IMR-90 (cell line): ENCODE measurements around the gene SNX32. TPM values are rescaled to one million over a fixed set of nuclear protein-coding genes. Genes with fewer than 3 reads are reported as not detected.

Experiments
- ATAC-seq: fragments of 200-7000 bp; cut with Tn5 transposase; 2 replicates; pipeline ENCODE4 v1.9.1; 2020; ENCODE audit warnings: low read depth, mild to moderate bottlenecking, moderate library complexity
- BruUV-seq: library from RNA; stranded (reverse); fragments of 400-500 nt; replicated peaks from 2 replicates; lab custom pipeline; 2021; lab: Mats Ljungman, UMichigan
- CTCF ChIA-PET: fragments of 300-600 bp; formaldehyde crosslinking; extraction: SDS; loops from one replicate; lab custom pipeline; 2021; ENCODE audit warnings: antibody characterized with exemption; lab: Yijun Ruan, JAX
- POLR2A ChIA-PET: fragments of 300-600 bp; sonication (Branson Sonifier 250); formaldehyde crosslinking; loops from one replicate; lab custom pipeline; 2022; ENCODE audit warnings: antibody characterized with exemption; ENCODE audit not compliant: unreplicated experiment; lab: Charles Lee
- DNase-seq: peaks from one replicate; pipeline ENCODE4 v3.0.0; 2013
- H2AFZ ChIP-seq: replicated peaks from 2 replicates; pipeline ENCODE3; 2013; ENCODE audit warnings: low read length, mild to moderate bottlenecking; ENCODE audit not compliant: poor library complexity
- H2AK5ac ChIP-seq: 2 replicates; pipeline ENCODE4 v1.6.1; 2013; ENCODE audit warnings: low read depth, low read length, inconsistent platforms
- H2AK9ac ChIP-seq: replicated peaks from 2 replicates; pipeline ENCODE3; 2013; ENCODE audit warnings: mild to moderate bottlenecking, low read depth, low read length, moderate library complexity; ENCODE audit not compliant: poor library complexity
- H2BK120ac ChIP-seq: 2 replicates; pipeline ENCODE4 v1.6.1; 2013; ENCODE audit warnings: low read depth, low read length, inconsistent platforms
- H2BK15ac ChIP-seq: 3 replicates; pipeline ENCODE4 v1.6.1; 2013; ENCODE audit warnings: low read depth, low read length, inconsistent platforms
- H2BK20ac ChIP-seq: 2 replicates; pipeline ENCODE4 v1.6.1; 2013; ENCODE audit warnings: low read depth, mild to moderate bottlenecking, inconsistent platforms, low read length, moderate library complexity
- H2BK5ac ChIP-seq: 2 replicates; pipeline ENCODE4 v1.6.1; 2013; ENCODE audit warnings: mild to moderate bottlenecking, low read depth, low read length, inconsistent platforms; ENCODE audit not compliant: poor library complexity, severe bottlenecking
- H3K14ac ChIP-seq: replicated peaks from 2 replicates; pipeline ENCODE4 v1.6.1; 2013; ENCODE audit warnings: low read depth, low read length, inconsistent platforms
- H3K18ac ChIP-seq: 2 replicates; pipeline ENCODE4 v1.6.1; 2013; ENCODE audit warnings: low read depth, low read length, control low read depth
- H3K23ac ChIP-seq: 2 replicates; pipeline ENCODE4 v1.6.1; 2013; ENCODE audit warnings: low read depth, low read length, inconsistent platforms
- H3K27ac ChIP-seq: 2 replicates; pipeline ENCODE4 v1.5.1; 2013; ENCODE audit warnings: mild to moderate bottlenecking, control low read depth, low read length; ENCODE audit not compliant: insufficient read depth
- H3K27me3 ChIP-seq: 2 replicates; pipeline ENCODE4 v1.6.1; 2013; ENCODE audit warnings: low read length; ENCODE audit not compliant: control insufficient read depth, insufficient read depth
- H3K36me3 ChIP-seq: 2 replicates; pipeline ENCODE4 v1.6.1; 2013; ENCODE audit warnings: low read length, mixed read lengths; ENCODE audit not compliant: control insufficient read depth, insufficient read depth
- H3K4ac ChIP-seq: 2 replicates; pipeline ENCODE4 v1.6.1; 2013; ENCODE audit warnings: low read depth, low read length, inconsistent platforms
- H3K4me1 ChIP-seq: 2 replicates; pipeline ENCODE4 v1.6.1; 2013; ENCODE audit warnings: low read length, mixed read lengths; ENCODE audit not compliant: control insufficient read depth, insufficient read depth
- H3K4me2 ChIP-seq: 2 replicates; pipeline ENCODE4 v1.6.1; 2013; ENCODE audit warnings: low read depth, mild to moderate bottlenecking, control low read depth, low read length, moderate library complexity
- H3K4me3 ChIP-seq: 2 replicates; pipeline ENCODE4 v1.5.1; 2013; ENCODE audit warnings: low read depth, mild to moderate bottlenecking, control low read depth, low read length, moderate library complexity; ENCODE audit not compliant: insufficient read depth
- H3K56ac ChIP-seq: 2 replicates; pipeline ENCODE4 v1.6.1; 2013; ENCODE audit warnings: low read length, inconsistent platforms; ENCODE audit not compliant: insufficient read depth; ENCODE audit errors: extremely low read depth
- H3K79me1 ChIP-seq, 2 experiments: 2 replicates each; pipeline ENCODE4 v1.6.1; 2013; ENCODE audit warnings: low read length in 2 of 2, inconsistent platforms in 1 of 2, low read depth in 1 of 2
- H3K9ac ChIP-seq: 2 replicates; pipeline ENCODE4 v1.6.1; 2013; ENCODE audit warnings: low read depth, low read length, control low read depth
- H3K9me1 ChIP-seq: 2 replicates; pipeline ENCODE4 v1.6.1; 2013; ENCODE audit warnings: low read length, inconsistent platforms; ENCODE audit not compliant: insufficient read depth
- H3K9me3 ChIP-seq: 2 replicates; pipeline ENCODE4 v1.6.1; 2013; ENCODE audit warnings: low read length; ENCODE audit not compliant: control insufficient read depth, insufficient read depth
- H4K20me1 ChIP-seq: 2 replicates; pipeline ENCODE4 v1.6.1; 2013; ENCODE audit warnings: low read length, inconsistent platforms; ENCODE audit not compliant: insufficient read depth
- H4K5ac ChIP-seq: 2 replicates; pipeline ENCODE4 v1.6.1; 2013; ENCODE audit warnings: mild to moderate bottlenecking, low read depth, low read length, control low read depth
- H4K8ac ChIP-seq, 2 experiments: 2 replicates each; pipeline ENCODE4 v1.6.1; 2013; ENCODE audit warnings: low read depth in 2 of 2, low read length in 2 of 2, control low read depth in 1 of 2, inconsistent platforms in 1 of 2
- H4K91ac ChIP-seq: 2 replicates; pipeline ENCODE4 v1.6.1; 2013; ENCODE audit warnings: low read depth, low read length, inconsistent platforms; ENCODE audit not compliant: insufficient read depth
- BHLHE40 ChIP-seq: fragments of 150-350 bp; IDR thresholded peaks from 2 replicates; pipeline ENCODE4 v1.6.1; 2016; ENCODE audit warnings: mild to moderate bottlenecking, low read depth, low read length
- CEBPB ChIP-seq: IDR thresholded peaks from 2 replicates; pipeline ENCODE4 v1.6.1; 2012; ENCODE audit warnings: low read depth, low read length, improper control_type of control experiment
- CHD1 ChIP-seq: IDR thresholded peaks from 2 replicates; pipeline ENCODE4 v1.6.1; 2012; ENCODE audit warnings: low read depth, low read length, improper control_type of control experiment
- FOS ChIP-seq: fragments of 150-350 bp; IDR thresholded peaks from 2 replicates; pipeline ENCODE4 v1.6.1; 2016; ENCODE audit warnings: low read depth, low read length
- MAFK ChIP-seq: IDR thresholded peaks from 2 replicates; pipeline ENCODE4 v1.6.1; 2012; ENCODE audit warnings: low read depth, low read length, improper control_type of control experiment
- MAZ ChIP-seq: IDR thresholded peaks from 2 replicates; pipeline ENCODE4 v1.6.1; 2012; ENCODE audit warnings: low read depth, mild to moderate bottlenecking, low read length, improper control_type of control experiment, moderate library complexity, borderline replicate concordance
- MXI1 ChIP-seq: IDR thresholded peaks from 2 replicates; pipeline ENCODE4 v1.6.1; 2012; ENCODE audit warnings: low read depth, mild to moderate bottlenecking, low read length, moderate library complexity, borderline replicate concordance
- NFE2L2 ChIP-seq: fragments of 150-350 bp; IDR thresholded peaks from 2 replicates; pipeline ENCODE4 v1.6.1; 2016; ENCODE audit warnings: low read depth, mild to moderate bottlenecking, low read length
- POLR2A ChIP-seq: IDR thresholded peaks from 2 replicates; pipeline ENCODE4 v1.6.1; 2012; ENCODE audit warnings: mild to moderate bottlenecking, low read depth, low read length
- RAD21 ChIP-seq: IDR thresholded peaks from 2 replicates; pipeline ENCODE4 v1.6.1; 2012; ENCODE audit warnings: low read length, improper control_type of control experiment
- RCOR1 ChIP-seq: IDR thresholded peaks from 2 replicates; pipeline ENCODE4 v1.6.1; 2012; ENCODE audit warnings: mild to moderate bottlenecking, low read length, improper control_type of control experiment; ENCODE audit not compliant: insufficient replicate concordance
- RFX5 ChIP-seq: IDR thresholded peaks from 2 replicates; pipeline ENCODE4 v1.8.0; 2012; ENCODE audit warnings: low read depth, mild to moderate bottlenecking, low read length, moderate library complexity
- SMC3 ChIP-seq: fragments of 150-350 bp; IDR thresholded peaks from 2 replicates; pipeline ENCODE4 v1.6.1; 2016; ENCODE audit warnings: low read depth, mild to moderate bottlenecking, antibody characterized with exemption, low read length, moderate library complexity
- WGBS, 2 experiments: methylation state at CpG; one replicate each; pipeline versions ENCODE4 v1.1.5 to v1.1.7; 2013; ENCODE audit warnings: missing lambda C conversion rate in 2 of 2; ENCODE audit not compliant: insufficient read length in 1 of 2; ENCODE audit errors: extremely low coverage in 2 of 2; 5-methylcytosine and 5-hydroxymethylcytosine counted together
- dilution Hi-C: fragments of 300-500 bp; cut with HindIII; formaldehyde crosslinking; loops from one replicate; pipeline ENCODE4 v1.14.3; 2018; ENCODE audit warnings: low sequenced_read_pairs; ENCODE audit not compliant: unreplicated experiment
- in situ Hi-C: fragments of 300-500 bp; cut with MboI; formaldehyde crosslinking; loops from 3 replicates; pipeline ENCODE4 v1.14.3; 2019; ENCODE audit warnings: low sequenced_read_pairs, inconsistent platforms, mixed read lengths
- intact Hi-C: fragments of 100-400 bp; cut with micrococcal nuclease; formaldehyde crosslinking; loops from 2 replicates; pipeline ENCODE4 v1.10.0; 2022
- polyA plus RNA-seq, 3 experiments: library from polyadenylated mRNA; depleted of rRNA; stranded (reverse); fragments of >200 nt; gene quantifications; 2 replicates each; pipeline ENCODE4 v1.2.3, GENCODE V29; 2012; ENCODE audit warnings: low replicate concordance in 1 of 3
- total RNA-seq: library from RNA; depleted of rRNA; stranded (reverse); fragments of >200 nt; gene quantifications from 2 replicates; pipeline ENCODE4 v1.2.3, GENCODE V29; 2012
- TF ChIP-seq, protein P1 (sequence below): fragments of 150-350 bp; IDR thresholded peaks from 2 replicates; pipeline ENCODE4 v1.6.1; 2017; ENCODE audit warnings: mild to moderate bottlenecking, antibody characterized with exemption, low read length, low read depth
- TF ChIP-seq, protein P2 (sequence below): conservative IDR thresholded peaks from 2 replicates; pipeline ENCODE4 v1.5.1; 2012; ENCODE audit warnings: mild to moderate bottlenecking, low read depth, low read length, improper control_type of control experiment
- TF ChIP-seq, protein P3 (sequence below): fragments of 150-350 bp; IDR thresholded peaks from 2 replicates; pipeline ENCODE4 v1.6.1; 2016; ENCODE audit warnings: low read depth, mild to moderate bottlenecking, low read length, moderate library complexity, borderline replicate concordance

Gene SNX32
- total and polyA plus RNA-seq, 2 of the 4 experiments (the other 2 are of a cell fraction), result 0.36 to 0.79 TPM

DNA sequence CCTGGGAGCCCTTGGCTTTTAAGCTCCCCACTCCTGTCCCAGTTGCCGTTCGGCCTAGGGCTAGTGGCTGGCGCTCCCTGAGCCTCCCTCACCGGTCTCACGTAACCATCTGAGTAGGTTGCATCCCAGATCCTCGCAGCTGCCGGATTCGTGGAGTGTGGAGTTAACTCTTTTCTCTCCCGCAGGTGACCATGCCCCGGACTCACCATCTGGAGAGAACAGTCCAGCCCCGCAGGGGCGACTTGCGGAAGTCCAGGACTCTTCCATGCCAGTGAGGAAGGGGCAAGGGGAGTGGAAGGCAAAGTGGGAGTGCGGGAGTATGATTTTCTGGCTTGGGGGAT, 27.4 kb downstream of the SNX32 start:
- H3K4me3 ChIP-seq, result peak overlapping the region; percentile 95
- peak overlapping the region; percentile 96 for H2AK5ac ChIP-seq
- H2BK15ac ChIP-seq, result peak overlapping the region; percentile 41; the same call in 1 of the 3 replicates
- H3K27me3 ChIP-seq, result no peaks in the 10 kb centered on the region
- peak overlapping the region; percentile 94 to 99 for H4K8ac ChIP-seq
- peaks cover 8% of the 10 kb centered on the region for H3K4me1 ChIP-seq
- H3K4ac ChIP-seq, result peak overlapping the region; percentile 98
- dilution Hi-C loops, result no loop called here
- H2BK5ac ChIP-seq, result peak overlapping the region; percentile 90
- BruUV-seq, result no TSS peak
- peak overlapping the region; percentile 89 for H3K27ac ChIP-seq
- H4K5ac ChIP-seq, result peak overlapping the region; percentile 68
- H3K4me2 ChIP-seq, result peak overlapping the region; percentile 89
- ATAC-seq (no peak), DNase-seq (no peak)
- intact Hi-C loops, result no loop called here
- peaks cover 6% of the 10 kb centered on the region for H3K9me1 ChIP-seq
- H3K56ac ChIP-seq, result peak overlapping the region; percentile 60
- no peaks in the 10 kb centered on the region for H3K9me3 ChIP-seq
- peak overlapping the region; percentile 94 for H3K23ac ChIP-seq
- H3K14ac ChIP-seq, result peak overlapping the region; percentile 87
- POLR2A ChIA-PET, result interaction anchor here (0.6 to 0.8 kb wide), 2 partner anchors 10 to 11 kb away, joined by 3 to 7 read pairs; no protein-coding TSS in a partner anchor
- peak overlapping the region; percentile 93 for H2AFZ ChIP-seq
- H3K79me1 ChIP-seq, result peaks cover 6 to 66% of the 10 kb centered on the region in 2 experiments; a peak in 3 of 4 replicates
- peak overlapping the region; percentile 96 for H3K9ac ChIP-seq
- peaks cover 52% of the 10 kb centered on the region for H3K36me3 ChIP-seq
- CTCF ChIA-PET, result interaction anchor here (2.4 kb wide), 1 partner anchor 27 kb away, joined by 8 read pairs; the partner anchor contains the start of gene FIBP
- peak overlapping the region; percentile 70 for H2BK120ac ChIP-seq
- no peak overlapping the region for H2BK20ac ChIP-seq
- H4K91ac ChIP-seq, result peak overlapping the region; percentile 98
- TF ChIP-seq, protein P1, sequence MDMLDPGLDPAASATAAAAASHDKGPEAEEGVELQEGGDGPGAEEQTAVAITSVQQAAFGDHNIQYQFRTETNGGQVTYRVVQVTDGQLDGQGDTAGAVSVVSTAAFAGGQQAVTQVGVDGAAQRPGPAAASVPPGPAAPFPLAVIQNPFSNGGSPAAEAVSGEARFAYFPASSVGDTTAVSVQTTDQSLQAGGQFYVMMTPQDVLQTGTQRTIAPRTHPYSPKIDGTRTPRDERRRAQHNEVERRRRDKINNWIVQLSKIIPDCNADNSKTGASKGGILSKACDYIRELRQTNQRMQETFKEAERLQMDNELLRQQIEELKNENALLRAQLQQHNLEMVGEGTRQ, result no peak
- TF ChIP-seq, protein P2, sequence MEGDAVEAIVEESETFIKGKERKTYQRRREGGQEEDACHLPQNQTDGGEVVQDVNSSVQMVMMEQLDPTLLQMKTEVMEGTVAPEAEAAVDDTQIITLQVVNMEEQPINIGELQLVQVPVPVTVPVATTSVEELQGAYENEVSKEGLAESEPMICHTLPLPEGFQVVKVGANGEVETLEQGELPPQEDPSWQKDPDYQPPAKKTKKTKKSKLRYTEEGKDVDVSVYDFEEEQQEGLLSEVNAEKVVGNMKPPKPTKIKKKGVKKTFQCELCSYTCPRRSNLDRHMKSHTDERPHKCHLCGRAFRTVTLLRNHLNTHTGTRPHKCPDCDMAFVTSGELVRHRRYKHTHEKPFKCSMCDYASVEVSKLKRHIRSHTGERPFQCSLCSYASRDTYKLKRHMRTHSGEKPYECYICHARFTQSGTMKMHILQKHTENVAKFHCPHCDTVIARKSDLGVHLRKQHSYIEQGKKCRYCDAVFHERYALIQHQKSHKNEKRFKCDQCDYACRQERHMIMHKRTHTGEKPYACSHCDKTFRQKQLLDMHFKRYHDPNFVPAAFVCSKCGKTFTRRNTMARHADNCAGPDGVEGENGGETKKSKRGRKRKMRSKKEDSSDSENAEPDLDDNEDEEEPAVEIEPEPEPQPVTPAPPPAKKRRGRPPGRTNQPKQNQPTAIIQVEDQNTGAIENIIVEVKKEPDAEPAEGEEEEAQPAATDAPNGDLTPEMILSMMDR, result no peak
- no peak for TF ChIP-seq BHLHE40
- no peak for TF ChIP-seq NFE2L2
- no peak for TF ChIP-seq MXI1
- TF ChIP-seq, protein P3, sequence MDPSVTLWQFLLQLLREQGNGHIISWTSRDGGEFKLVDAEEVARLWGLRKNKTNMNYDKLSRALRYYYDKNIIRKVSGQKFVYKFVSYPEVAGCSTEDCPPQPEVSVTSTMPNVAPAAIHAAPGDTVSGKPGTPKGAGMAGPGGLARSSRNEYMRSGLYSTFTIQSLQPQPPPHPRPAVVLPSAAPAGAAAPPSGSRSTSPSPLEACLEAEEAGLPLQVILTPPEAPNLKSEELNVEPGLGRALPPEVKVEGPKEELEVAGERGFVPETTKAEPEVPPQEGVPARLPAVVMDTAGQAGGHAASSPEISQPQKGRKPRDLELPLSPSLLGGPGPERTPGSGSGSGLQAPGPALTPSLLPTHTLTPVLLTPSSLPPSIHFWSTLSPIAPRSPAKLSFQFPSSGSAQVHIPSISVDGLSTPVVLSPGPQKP, result no peak
- no peak for TF ChIP-seq CHD1
- TF ChIP-seq MAFK, result no peak
- TF ChIP-seq CEBPB, result no peak
- TF ChIP-seq MAZ, result no peak
- no peak for TF ChIP-seq RFX5
- TF ChIP-seq RAD21, result no peak
- no peak for TF ChIP-seq RCOR1
- TF ChIP-seq POLR2A, result no peak
- no peak for TF ChIP-seq SMC3
- TF ChIP-seq FOS, result no peak
- WGBS, 2 experiments, result 20% methylated on average over 2 of the region's 14 CpGs; no CpG with 5 or more reads in 1 of the 2 experiments
- peak overlapping the region; percentile 62 for H3K18ac ChIP-seq
- peak overlapping the region; percentile 100 for H2AK9ac ChIP-seq
- H4K20me1 ChIP-seq, result peaks cover 39% of the 10 kb centered on the region
- in situ Hi-C loops, result no loop called here
